ENCODE data around the gene CNOT9.
"Not testable (repeated sequence)": the region's sequence is repeated elsewhere in the genome, so short reads cannot be mapped to it uniquely, and the experiment has no call there.

The CNOT9 gene

GRCh38 chr2:218568190-218569037, at the start of gene CNOT9, which contains the start of gene USP37:
TSS of gene CNOT9 (plus strand) at chr2:218568839. CDS start at chr2:218568955, 116 bp downstream.
TSS of gene USP37 (minus strand) at chr2:218568351. CDS start at chr2:218558653, 9,698 bp downstream.
- DNase-seq: peak; percentile 94 to 97

GRCh38 chr2:218518876-218519275, 49.8 kb upstream of the CNOT9 start:
- DNase-seq: no peak

GRCh38 chr2:218523651-218524050, 45.0 kb upstream of the CNOT9 start:
- DNase-seq: no peak

GRCh38 chr2:218528409-218528808, 40.2 kb upstream of the CNOT9 start:
- DNase-seq: not testable (repeated sequence)

GRCh38 chr2:218529990-218530389, 38.6 kb upstream of the CNOT9 start:
- DNase-seq: no peak

- DNase-seq: no peak
Measured at GRCh38 chr2:218536804-218537494, 31.7 kb upstream of the CNOT9 start.

- no peak for DNase-seq
Measured at GRCh38 chr2:218540015-218540414, 28.6 kb upstream of the CNOT9 start.

- DNase-seq: no peak
Measured at GRCh38 chr2:218546012-218546411, 22.6 kb upstream of the CNOT9 start.

- no peak for DNase-seq
Measured at GRCh38 chr2:218547511-218547910, 21.1 kb upstream of the CNOT9 start.

GRCh38 chr2:218547978-218548377, 20.7 kb upstream of the CNOT9 start:
- DNase-seq: no peak

- not testable (repeated sequence) for DNase-seq
Measured at GRCh38 chr2:218554225-218554624, 14.4 kb upstream of the CNOT9 start.

GRCh38 chr2:218555527-218555926, 13.1 kb upstream of the CNOT9 start:
- DNase-seq: no peak

GRCh38 chr2:218557941-218558340, 10.7 kb upstream of the CNOT9 start:
- DNase-seq: no peak

GRCh38 chr2:218558986-218559385, 9.7 kb upstream of the CNOT9 start:
- DNase-seq: no peak

GRCh38 chr2:218564056-218564455, 4.6 kb upstream of the CNOT9 start:
- no peak for DNase-seq

- DNase-seq: peak; percentile 21 to 24
Measured at GRCh38 chr2:218566296-218566695, 2.3 kb upstream of the CNOT9 start.

- DNase-seq: no peak
Measured at GRCh38 chr2:218567797-218568189, 846 bp upstream of the CNOT9 start.

- peak in 1 of 2 experiments; percentile 18 for DNase-seq
Measured at GRCh38 chr2:218569038-218569431, 396 bp downstream of the CNOT9 start.

- DNase-seq: no peak
Measured at GRCh38 chr2:218569661-218570500, 1.2 kb downstream of the CNOT9 start.

- no peak for DNase-seq
Measured at GRCh38 chr2:218570850-218571249, 2.2 kb downstream of the CNOT9 start.

GRCh38 chr2:218576854-218577253, 8.2 kb downstream of the CNOT9 start:
- no peak for DNase-seq

- no peak for DNase-seq
Measured at GRCh38 chr2:218577482-218578220, 9.0 kb downstream of the CNOT9 start.
